ENCODE data around the gene HEATR3.

GRCh38 chr16:50146479-50147435 lies 81.0 kb downstream of the HEATR3 start:
- TF ChIP-seq CTCF (IDR thresholded peaks at IDR 0.05) (no peak), POLR2A (IDR thresholded peaks at IDR 0.05) (no peak)

All from esophagus squamous epithelium (tissue), 4 donors.